Measurements from ENCODE around the gene SVIL. TPM values are rescaled to one million over a fixed set of nuclear protein-coding genes. Genes with fewer than 3 reads are reported as not detected.
A peak's percentile ranks its signal among the peaks of the same experiment; 100 is the strongest.
"Not testable (repeated sequence)": the region's sequence is repeated elsewhere in the genome, so short reads cannot be mapped to it uniquely, and the experiment has no call there.

The SVIL gene
- total RNA-seq, 1 donor, result 36.9 TPM

DNA sequence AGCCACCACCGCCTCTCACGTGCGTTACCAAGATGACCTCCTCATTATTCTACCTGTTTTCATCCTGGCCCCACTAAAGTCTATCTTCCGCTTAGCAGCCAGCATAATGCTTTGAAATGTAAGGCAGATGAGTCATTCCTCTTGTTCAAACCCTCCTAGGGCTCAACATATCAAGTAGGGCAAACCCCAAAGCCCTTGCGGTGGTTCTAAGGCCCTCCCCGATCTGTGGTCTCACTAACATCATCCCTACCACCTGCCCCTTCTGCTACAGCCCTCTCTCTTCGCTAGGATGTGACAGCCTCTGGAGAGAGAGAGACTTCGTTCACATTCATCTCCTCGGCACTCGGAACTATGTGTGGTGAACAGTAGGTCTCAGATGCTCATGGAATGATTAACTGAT, 94.8 kb downstream of the SVIL start:
- no peak overlapping the region for H3K4me3 ChIP-seq (ENCODE audit: insufficient read depth, low read length)
- H3K4me1 ChIP-seq (ENCODE audit: insufficient read depth, low read length), result peaks cover 17% of the 10 kb centered on the region
- H3K27ac ChIP-seq (ENCODE audit: low read depth, low read length), result no peak overlapping the region
- peaks cover 34% of the 10 kb centered on the region for H3K79me2 ChIP-seq (ENCODE audit: insufficient read depth, low read length)
- TF ChIP-seq, protein P1, sequence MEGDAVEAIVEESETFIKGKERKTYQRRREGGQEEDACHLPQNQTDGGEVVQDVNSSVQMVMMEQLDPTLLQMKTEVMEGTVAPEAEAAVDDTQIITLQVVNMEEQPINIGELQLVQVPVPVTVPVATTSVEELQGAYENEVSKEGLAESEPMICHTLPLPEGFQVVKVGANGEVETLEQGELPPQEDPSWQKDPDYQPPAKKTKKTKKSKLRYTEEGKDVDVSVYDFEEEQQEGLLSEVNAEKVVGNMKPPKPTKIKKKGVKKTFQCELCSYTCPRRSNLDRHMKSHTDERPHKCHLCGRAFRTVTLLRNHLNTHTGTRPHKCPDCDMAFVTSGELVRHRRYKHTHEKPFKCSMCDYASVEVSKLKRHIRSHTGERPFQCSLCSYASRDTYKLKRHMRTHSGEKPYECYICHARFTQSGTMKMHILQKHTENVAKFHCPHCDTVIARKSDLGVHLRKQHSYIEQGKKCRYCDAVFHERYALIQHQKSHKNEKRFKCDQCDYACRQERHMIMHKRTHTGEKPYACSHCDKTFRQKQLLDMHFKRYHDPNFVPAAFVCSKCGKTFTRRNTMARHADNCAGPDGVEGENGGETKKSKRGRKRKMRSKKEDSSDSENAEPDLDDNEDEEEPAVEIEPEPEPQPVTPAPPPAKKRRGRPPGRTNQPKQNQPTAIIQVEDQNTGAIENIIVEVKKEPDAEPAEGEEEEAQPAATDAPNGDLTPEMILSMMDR (IDR thresholded peaks at IDR 0.05; ENCODE audit: extremely low read depth, low read depth, low read length), result no peak
- H3K4me2 ChIP-seq (ENCODE audit: insufficient read depth, low read length), result no peak overlapping the region
- H3K27me3 ChIP-seq (ENCODE audit: insufficient read depth, low read length), result no peaks in the 10 kb centered on the region
- no peaks in the 10 kb centered on the region for H3K9me3 ChIP-seq (ENCODE audit: low read depth, low read length)
- H3K36me3 ChIP-seq (ENCODE audit: insufficient read depth, low read length), result peaks cover 4% of the 10 kb centered on the region
- no peak overlapping the region for H2AFZ ChIP-seq (ENCODE audit: low read length)
- no peak for DNase-seq (ENCODE audit: insufficient read length, low spot score, missing footprints)
- H4K20me1 ChIP-seq (ENCODE audit: insufficient read depth, low read length), result no peaks in the 10 kb centered on the region

DNA sequence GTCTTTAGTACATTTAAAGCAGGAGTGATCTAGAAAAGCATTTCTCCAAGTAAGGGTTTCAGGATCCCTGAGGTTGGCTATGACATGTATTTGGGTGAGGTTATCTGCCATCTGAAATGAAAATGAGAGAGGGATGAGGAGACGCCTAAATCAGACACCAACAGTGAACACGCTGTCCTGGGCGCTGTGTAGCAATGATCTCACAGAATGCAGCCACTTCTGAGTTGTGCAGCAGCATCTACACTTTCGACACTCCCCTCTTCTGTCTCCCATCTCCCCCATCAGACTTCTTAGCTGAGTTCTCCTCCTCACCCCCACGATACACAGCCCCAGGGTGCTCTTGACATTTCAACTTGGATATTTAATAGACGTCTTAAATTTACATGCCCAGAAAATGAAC, 95.4 kb downstream of the SVIL start:
- DNase-seq (ENCODE audit: insufficient read length, low spot score, missing footprints), result no peak
- H3K4me2 ChIP-seq (ENCODE audit: insufficient read depth, low read length), result no peak overlapping the region
- H2AFZ ChIP-seq (ENCODE audit: low read length), result no peak overlapping the region
- peaks cover 23% of the 10 kb centered on the region for H3K4me1 ChIP-seq (ENCODE audit: insufficient read depth, low read length)
- no peaks in the 10 kb centered on the region for H3K27me3 ChIP-seq (ENCODE audit: insufficient read depth, low read length)
- no peaks in the 10 kb centered on the region for H3K9me3 ChIP-seq (ENCODE audit: low read depth, low read length)
- no peak overlapping the region for H3K27ac ChIP-seq (ENCODE audit: low read depth, low read length)
- no peaks in the 10 kb centered on the region for H4K20me1 ChIP-seq (ENCODE audit: insufficient read depth, low read length)
- TF ChIP-seq, protein P1 (IDR thresholded peaks at IDR 0.05; ENCODE audit: extremely low read depth, low read depth, low read length), result no peak
- H3K36me3 ChIP-seq (ENCODE audit: insufficient read depth, low read length), result peaks cover 4% of the 10 kb centered on the region
- H3K4me3 ChIP-seq (ENCODE audit: insufficient read depth, low read length), result no peak overlapping the region
- peaks cover 31% of the 10 kb centered on the region for H3K79me2 ChIP-seq (ENCODE audit: insufficient read depth, low read length)

DNA sequence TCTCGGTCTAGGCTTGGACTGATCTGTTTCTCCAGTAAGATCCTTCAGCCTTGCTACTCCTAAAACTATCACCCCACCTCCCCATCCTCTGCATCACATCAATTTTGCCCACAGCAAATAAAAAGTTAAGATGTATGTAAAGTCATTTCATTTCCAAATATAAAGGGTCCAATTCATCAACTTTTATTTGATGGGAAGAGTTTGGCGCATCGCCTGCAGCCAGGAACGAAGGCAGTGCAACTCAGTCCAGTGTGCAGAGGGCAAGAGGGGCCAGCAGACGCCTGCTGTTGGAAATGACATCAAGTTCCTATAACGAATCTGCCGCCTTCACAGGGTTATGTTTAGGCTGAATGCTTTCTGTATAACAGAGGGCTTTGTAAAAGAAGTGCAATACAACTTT, 97.0 kb downstream of the SVIL start:
- H3K9me3 ChIP-seq (ENCODE audit: low read depth, low read length), result no peaks in the 10 kb centered on the region
- H3K36me3 ChIP-seq (ENCODE audit: insufficient read depth, low read length), result peaks cover 4% of the 10 kb centered on the region
- peaks cover 32% of the 10 kb centered on the region for H3K4me1 ChIP-seq (ENCODE audit: insufficient read depth, low read length)
- H3K27me3 ChIP-seq (ENCODE audit: insufficient read depth, low read length), result no peaks in the 10 kb centered on the region
- peaks cover 22% of the 10 kb centered on the region for H3K79me2 ChIP-seq (ENCODE audit: insufficient read depth, low read length)
- H3K4me2 ChIP-seq (ENCODE audit: insufficient read depth, low read length), result no peak overlapping the region
- TF ChIP-seq, protein P1 (IDR thresholded peaks at IDR 0.05; ENCODE audit: extremely low read depth, low read depth, low read length), result no peak
- no peak for DNase-seq (ENCODE audit: insufficient read length, low spot score, missing footprints)
- no peak overlapping the region for H3K4me3 ChIP-seq (ENCODE audit: insufficient read depth, low read length)
- H4K20me1 ChIP-seq (ENCODE audit: insufficient read depth, low read length), result no peaks in the 10 kb centered on the region
- no peak overlapping the region for H3K27ac ChIP-seq (ENCODE audit: low read depth, low read length)
- H2AFZ ChIP-seq (ENCODE audit: low read length), result no peak overlapping the region

GRCh38 chr10:29536691-29537090, 98.1 kb downstream of the SVIL start:
- not testable (repeated sequence) for H3K4me2 ChIP-seq (ENCODE audit: insufficient read depth, low read length); H4K20me1 ChIP-seq (ENCODE audit: insufficient read depth, low read length)
- peaks cover 24% of the 10 kb centered on the region for H3K79me2 ChIP-seq (ENCODE audit: insufficient read depth, low read length)

More at GRCh38 chr10:29536691-29537090, 98.1 kb downstream of the SVIL start:
- Histone ChIP-seq H3K4me1 (ENCODE audit: insufficient read depth, low read length) (peaks cover 32% of the 10 kb centered on the region), H3K27ac (ENCODE audit: low read depth, low read length) (peak overlapping the region; percentile 90)
- not testable (repeated sequence) for H3K36me3 ChIP-seq (ENCODE audit: insufficient read depth, low read length); DNase-seq (ENCODE audit: insufficient read length, low spot score, missing footprints); H3K9me3 ChIP-seq (ENCODE audit: low read depth, low read length); H2AFZ ChIP-seq (ENCODE audit: low read length); H3K27me3 ChIP-seq (ENCODE audit: insufficient read depth, low read length); H3K4me3 ChIP-seq (ENCODE audit: insufficient read depth, low read length)
